OCI-LY7 (cell line): ENCODE data around the gene LONRF2. TPM values are rescaled to one million over a fixed set of nuclear protein-coding genes. Genes with fewer than 3 reads are reported as not detected.
A peak's percentile ranks its signal among the peaks of the same experiment; 100 is the strongest.
"Not testable (repeated sequence)": the region's sequence is repeated elsewhere in the genome, so short reads cannot be mapped to it uniquely, and the experiment has no call there.

Experiments used
- BruUV-seq: library from RNA; stranded (reverse); fragments of 400-500 nt; replicated peaks from 2 replicates; lab custom pipeline; 2021; lab: Mats Ljungman, UMichigan
- CTCF ChIA-PET: fragments of 300-600 bp; sonication (Branson Sonifier 250); formaldehyde crosslinking; loops from one replicate; lab custom pipeline; 2022; ENCODE audit warnings: antibody characterized with exemption; ENCODE audit not compliant: unreplicated experiment; lab: Charles Lee
- POLR2A ChIA-PET: fragments of 300-600 bp; sonication (Branson Sonifier 250); formaldehyde crosslinking; loops from one replicate; lab custom pipeline; 2022; ENCODE audit warnings: antibody characterized with exemption; lab: Charles Lee
- DNase-seq: peaks from one replicate; pipeline ENCODE4 v3.0.0-alpha.2; 2015; ENCODE audit warnings: low spot score
- H2AFZ ChIP-seq: fragments of 200-600 bp; sonication (generic), shearing (Covaris generic); 2 replicates; pipeline ENCODE4 v1.6.1; 2014; ENCODE audit warnings: mild to moderate bottlenecking, antibody characterized with exemption, low read length, moderate library complexity
- H3K27ac ChIP-seq: fragments of 200-600 bp; sonication (generic); 2 replicates; pipeline ENCODE4 v1.5.1; 2014; ENCODE audit warnings: mixed run types, low read depth, mild to moderate bottlenecking, moderate library complexity, low read length, inconsistent platforms; ENCODE audit not compliant: poor library complexity, severe bottlenecking
- H3K36me3 ChIP-seq: fragments of 200-600 bp; sonication (generic); 2 replicates; pipeline ENCODE4 v1.6.1; 2014; ENCODE audit warnings: mild to moderate bottlenecking, antibody characterized with exemption, low read length, moderate library complexity, mixed read lengths; ENCODE audit not compliant: insufficient read depth
- H3K4me1 ChIP-seq: fragments of 200-600 bp; sonication (generic); 2 replicates; pipeline ENCODE4 v1.5.1; 2014; ENCODE audit warnings: mild to moderate bottlenecking, low read length; ENCODE audit not compliant: insufficient read depth, poor library complexity, severe bottlenecking
- H3K4me2 ChIP-seq: fragments of 200-600 bp; sonication (generic); 2 replicates; pipeline ENCODE4 v1.6.1; 2014; ENCODE audit warnings: mild to moderate bottlenecking, low read length
- H3K4me3 ChIP-seq: fragments of 200-600 bp; sonication (generic); 2 replicates; pipeline ENCODE4 v1.5.1; 2014; ENCODE audit warnings: mild to moderate bottlenecking, low read depth, low read length; ENCODE audit not compliant: poor library complexity, severe bottlenecking
- H3K79me2 ChIP-seq: fragments of 200-600 bp; sonication (generic); 2 replicates; pipeline ENCODE4 v1.6.1; 2016; ENCODE audit warnings: low read depth, mild to moderate bottlenecking, low read length, moderate library complexity, mixed read lengths; ENCODE audit not compliant: insufficient read depth
- H3K9me2 ChIP-seq: fragments of 200-600 bp; sonication (generic); 2 replicates; pipeline ENCODE4 v1.6.1; 2016; ENCODE audit warnings: mild to moderate bottlenecking, low read length, mixed read lengths; ENCODE audit not compliant: insufficient read depth
- H3K9me3 ChIP-seq: fragments of 200-600 bp; sonication (generic); 2 replicates; pipeline ENCODE4 v1.6.1; 2014; ENCODE audit warnings: mild to moderate bottlenecking, mixed run types, low read length, mixed read lengths
- H4K20me1 ChIP-seq: fragments of 200-600 bp; sonication (generic); 2 replicates; pipeline ENCODE4 v1.6.1; 2014; ENCODE audit warnings: mild to moderate bottlenecking, antibody characterized with exemption, low read length, moderate library complexity, mixed read lengths; ENCODE audit not compliant: insufficient read depth
- CTCF ChIP-seq: fragments of 200-600 bp; sonication (generic); conservative IDR thresholded peaks from 2 replicates; pipeline ENCODE4 v1.5.1; 2014; ENCODE audit warnings: mild to moderate bottlenecking, antibody characterized with exemption, low read length, moderate library complexity, mixed read lengths
- EZH2phosphoT487 ChIP-seq: fragments of 200-600 bp; sonication (generic); IDR thresholded peaks from 2 replicates; pipeline ENCODE4 v1.6.1; 2018; ENCODE audit warnings: low read depth, borderline replicate concordance, mild to moderate bottlenecking, mixed run types, antibody characterized with exemption, low read length, moderate library complexity, mixed read lengths
- intact Hi-C: fragments of 100-400 bp; cut with micrococcal nuclease; formaldehyde crosslinking; loops from one replicate; pipeline ENCODE4 v1.10.0; 2022; ENCODE audit not compliant: unreplicated experiment
- total RNA-seq, 2 experiments: library from RNA; depleted of rRNA in 1 of 2; stranded (reverse); fragments of >200 nt in 1 of 2; shearing (Covaris generic) in 1 of 2; gene quantifications; 2 replicates each; pipeline ENCODE4 v1.2.3, GENCODE V29; 2014 to 2022

LONRF2 gene
- total RNA-seq, 2 experiments from 2014 or later, result not detected

- Histone ChIP-seq H4K20me1 (no peaks in the 10 kb centered on the region), H3K4me1 (peaks cover 77% of the 10 kb centered on the region), H2AFZ (no peak overlapping the region), H3K4me3 (peak overlapping the region; percentile 1), H3K4me2 (peak overlapping the region; percentile 61), H3K36me3 (no peaks in the 10 kb centered on the region; the same call in 1 of the 2 replicates), H3K9me2 (no peaks in the 10 kb centered on the region), H3K9me3 (peaks cover 8% of the 10 kb centered on the region; the same call in 1 of the 2 replicates), H3K79me2 (no peaks in the 10 kb centered on the region), H3K27ac (peak overlapping the region; percentile 93)
- BruUV-seq, result no TSS peak
- peak; percentile 51 for DNase-seq
- TF ChIP-seq EZH2phosphoT487 (no peak), CTCF (no peak)
- intact Hi-C loops, result loop anchor here (5.0 to 10.0 kb wide), 2 partner anchors 524 to 757 kb away; partner anchors contain the start of gene REV1
- POLR2A ChIA-PET, result interaction anchor here (0.6 to 3.4 kb wide), 3 partner anchors 12 to 134 kb away, joined by 3 to 11 read pairs (median 3); partner anchors contain the start of gene AFF3
- CTCF ChIA-PET, result no interaction called here
Measured at GRCh38 chr2:100248971-100249370, 73.3 kb downstream of the LONRF2 start.

GRCh38 chr2:100248556-100248955, 73.7 kb downstream of the LONRF2 start:
- H2AFZ ChIP-seq, H3K9me3 ChIP-seq, H3K79me2 ChIP-seq, H3K9me2 ChIP-seq, BruUV-seq, CTCF ChIA-PET, H3K36me3 ChIP-seq, H4K20me1 ChIP-seq, DNase-seq: not testable (repeated sequence)
- peak overlapping the region; percentile 93 for H3K27ac ChIP-seq
- POLR2A ChIA-PET, result interaction anchor here (0.6 to 3.4 kb wide), 2 partner anchors 13 to 107 kb away, joined by 3 to 11 read pairs; partner anchors contain the start of gene AFF3
- H3K4me2 ChIP-seq, result peak overlapping the region; percentile 61
- peaks cover 81% of the 10 kb centered on the region for H3K4me1 ChIP-seq
- peak overlapping the region; percentile 1 for H3K4me3 ChIP-seq
- intact Hi-C loops, result loop anchor here (5.0 to 10.0 kb wide), 2 partner anchors 524 to 756 kb away; partner anchors contain the start of gene REV1

GRCh38 chr2:100248044-100248330, 74.3 kb downstream of the LONRF2 start:
- Histone ChIP-seq H3K36me3 (no peaks in the 10 kb centered on the region; the same call in 1 of the 2 replicates), H4K20me1 (no peaks in the 10 kb centered on the region; the same call in 1 of the 2 replicates), H2AFZ (no peak overlapping the region; the same call in 1 of the 2 replicates), H3K4me2 (peak overlapping the region; percentile 61), H3K4me3 (peak overlapping the region; percentile 22), H3K79me2 (no peaks in the 10 kb centered on the region), H3K4me1 (peaks cover 87% of the 10 kb centered on the region), H3K9me2 (no peaks in the 10 kb centered on the region), H3K9me3 (peaks cover 8% of the 10 kb centered on the region; the same call in 1 of the 2 replicates), H3K27ac (peak overlapping the region; percentile 93)
- intact Hi-C loops, result loop anchor here (5.0 to 10.0 kb wide), 2 partner anchors 523 to 756 kb away; partner anchors contain the start of gene REV1
- no TSS peak for BruUV-seq
- ChIA-PET CTCF (no interaction called here), POLR2A (interaction anchor here (0.7 to 2.7 kb wide), 2 partner anchors 13 to 107 kb away, joined by 3 to 21 read pairs; partner anchors contain the start of gene AFF3)
- DNase-seq, result peak; percentile 58
- TF ChIP-seq CTCF (no peak), EZH2phosphoT487 (no peak)
